ENCODE results near the gene TAS2R5. TPM values are rescaled to one million over a fixed set of nuclear protein-coding genes. Genes with fewer than 3 reads are reported as not detected.

The TAS2R5 gene
- polyA plus RNA-seq, 3 donors: 1.4 to 2.2 (median 2.2) TPM

Other genes starting within 250 kb of the TAS2R5 start
- gene AGK, start 238.8 kb upstream of the TAS2R5 start, polyA plus RNA-seq (ENCODE audit: insufficient read length in 3 of 3): 10 to 100 TPM; 35.9 to 41.3 (median 38.8) TPM
- 10 to 100 TPM; 26.8 to 28.1 (median 27.3) TPM for gene DENND11, start 88.1 kb upstream of the TAS2R5 start, polyA plus RNA-seq (ENCODE audit: insufficient read length in 3 of 3)
- under 1 TPM in 2 of 3 donors, not detected in 1; 0.19 to 0.35 TPM for gene WEE2, start 81.9 kb upstream of the TAS2R5 start, polyA plus RNA-seq (ENCODE audit: insufficient read length in 3 of 3)
- gene SSBP1, start 51.9 kb upstream of the TAS2R5 start, polyA plus RNA-seq (ENCODE audit: insufficient read length in 3 of 3): 100 to 1,000 TPM; 146 to 159 (median 149) TPM
- gene TAS2R3, start 26.1 kb upstream of the TAS2R5 start, polyA plus RNA-seq (ENCODE audit: insufficient read length in 3 of 3): under 1 TPM; 0.19 to 0.80 (median 0.51) TPM
- gene TAS2R4, start 13.5 kb upstream of the TAS2R5 start, polyA plus RNA-seq (ENCODE audit: insufficient read length in 3 of 3): 1 to 10 TPM in 2 of 3 donors, under 1 TPM in 1; 0.92 to 1.2 (median 1.2) TPM
- under 1 TPM in 1 of 3 donors, not detected in 2; 0.08 TPM for gene PRSS37, start 51.3 kb downstream of the TAS2R5 start, polyA plus RNA-seq (ENCODE audit: insufficient read length in 3 of 3)
- gene OR9A4, start 126.2 kb downstream of the TAS2R5 start, polyA plus RNA-seq (ENCODE audit: insufficient read length in 3 of 3): not detected
- gene CLEC5A, start 156.8 kb downstream of the TAS2R5 start, polyA plus RNA-seq (ENCODE audit: insufficient read length in 3 of 3): under 1 TPM; 0.14 to 0.26 (median 0.25) TPM
- gene TAS2R38, start 183.6 kb downstream of the TAS2R5 start, polyA plus RNA-seq (ENCODE audit: insufficient read length in 3 of 3): not detected
- gene MGAM, start 205.7 kb downstream of the TAS2R5 start, polyA plus RNA-seq (ENCODE audit: insufficient read length in 3 of 3): 10 to 100 TPM; 13.7 to 25.4 (median 16.9) TPM

All from right renal cortex interstitium (tissue), 3 donors.